Keratinocyte (primary cell): Measurements from ENCODE around the gene CCDC71. TPM values are rescaled to one million over a fixed set of nuclear protein-coding genes. Genes with fewer than 3 reads are reported as not detected.

ENCODE experiments used
- DNase-seq: peaks from one replicate; pipeline ENCODE4 v3.0.0-alpha.2; 2011; ENCODE audit warnings: low read depth, missing footprints, low spot score
- FAIRE-seq: peaks from 2 replicates; lab custom pipeline; 2011; peaks lifted over from hg19 to GRCh38; lab: Jason Lieb, UNC
- H2AFZ ChIP-seq: 2 replicates; pipeline ENCODE4 v1.6.0; 2012; ENCODE audit warnings: low read length, control low read depth, inconsistent platforms; ENCODE audit not compliant: control insufficient read depth
- H3K27ac ChIP-seq: 2 replicates; pipeline ENCODE4 v1.5.1; 2011; ENCODE audit warnings: low read length; ENCODE audit not compliant: control insufficient read depth, insufficient read depth
- H3K27me3 ChIP-seq: 3 replicates; pipeline ENCODE4 v1.6.0; 2011; ENCODE audit warnings: low read length; ENCODE audit not compliant: control insufficient read depth, insufficient read depth; ENCODE audit errors: extremely low read depth
- H3K36me3 ChIP-seq, 2 experiments: 2 replicates in 1 of 2; 3 replicates in 1 of 2; pipeline ENCODE4 v1.5.1; 2011; ENCODE audit warnings: low read length in 2 of 2, mild to moderate bottlenecking in 1 of 2; ENCODE audit not compliant: control insufficient read depth in 2 of 2, insufficient read depth in 2 of 2; ENCODE audit errors: extremely low read depth in 1 of 2
- H3K4me1 ChIP-seq: 3 replicates; pipeline ENCODE4 v1.5.1; 2011; ENCODE audit warnings: low read length; ENCODE audit not compliant: control insufficient read depth, insufficient read depth; ENCODE audit errors: extremely low read depth
- H3K4me2 ChIP-seq: 3 replicates; pipeline ENCODE4 v1.6.0; 2011; ENCODE audit warnings: low read depth, low read length; ENCODE audit not compliant: control insufficient read depth, insufficient read depth; ENCODE audit errors: extremely low read depth
- H3K4me3 ChIP-seq, 3 experiments: fragments of 200-600 bp in 1 of 3; sonication (generic) in 1 of 3; 2 replicates in 2 of 3; 3 replicates in 1 of 3; pipeline ENCODE4 v1.5.1; 2011 to 2016; ENCODE audit warnings: low read length in 3 of 3, mild to moderate bottlenecking in 3 of 3, control low read depth in 2 of 3, inconsistent platforms in 1 of 3, low read depth in 1 of 3, mixed read lengths in 1 of 3, mixed run types in 1 of 3, moderate library complexity in 1 of 3; ENCODE audit not compliant: control insufficient read depth in 2 of 3, insufficient read depth in 2 of 3; ENCODE audit errors: extremely low read depth in 1 of 3
- H3K79me2 ChIP-seq: 2 replicates; pipeline ENCODE4 v1.6.0; 2012; ENCODE audit warnings: low read length; ENCODE audit not compliant: control insufficient read depth, insufficient read depth
- H3K9ac ChIP-seq: 3 replicates; pipeline ENCODE4 v1.6.0; 2011; ENCODE audit warnings: low read length; ENCODE audit not compliant: control insufficient read depth, insufficient read depth; ENCODE audit errors: extremely low read depth
- H3K9me1 ChIP-seq: 3 replicates; pipeline ENCODE4 v1.6.0; 2011; ENCODE audit warnings: low read length; ENCODE audit not compliant: control insufficient read depth, insufficient read depth; ENCODE audit errors: extremely low read depth
- H3K9me3 ChIP-seq: 2 replicates; pipeline ENCODE4 v1.5.1; 2012; ENCODE audit warnings: low read depth, low read length; ENCODE audit not compliant: control insufficient read depth
- H4K20me1 ChIP-seq: 3 replicates; pipeline ENCODE4 v1.6.0; 2011; ENCODE audit warnings: low read length; ENCODE audit not compliant: control insufficient read depth, insufficient read depth; ENCODE audit errors: extremely low read depth
- CTCF ChIP-seq, 3 experiments: IDR thresholded peaks in 1 of 3; conservative IDR thresholded peaks in 1 of 3; optimal IDR thresholded peaks in 1 of 3; 2 replicates in 2 of 3; 3 replicates in 1 of 3; pipeline versions ENCODE3 to v1.5.1; 2011; ENCODE audit warnings: low read length in 3 of 3, mild to moderate bottlenecking in 3 of 3, moderate library complexity in 2 of 3, control low read depth in 1 of 3, inconsistent platforms in 1 of 3; ENCODE audit not compliant: insufficient read depth in 2 of 3; ENCODE audit errors: extremely low read depth in 1 of 3
- EZH2 ChIP-seq: IDR thresholded peaks from one replicate; pipeline ENCODE4 v1.6.1; 2012; ENCODE audit warnings: inconsistent platforms, mild to moderate bottlenecking, low read length, moderate library complexity
- dilution Hi-C: fragments of 300-500 bp; cut with MboI; formaldehyde crosslinking; loops from one replicate; pipeline ENCODE4 v1.7.0; 2020; ENCODE audit warnings: low sequenced_read_pairs; ENCODE audit not compliant: extremely low pct_ligation_motif_present
- polyA plus RNA-seq, 5 experiments: library from polyadenylated mRNA; depleted of rRNA in 3 of 5; stranded (reverse) in 3 of 5; stranded (forward) in 1 of 5; unstranded in 1 of 5; fragments of >200 nt; gene quantifications; 1 replicate in 1 of 5; 2 replicates in 3 of 5; 3 replicates in 1 of 5; pipeline versions ENCODE4 v1.2.1 to v1.2.3, GENCODE V29; 2011 to 2012; ENCODE audit warnings: missing spikeins in 2 of 5, low read depth in 1 of 5, low replicate concordance in 1 of 5

CCDC71 gene
- polyA plus RNA-seq, 1 donor (not counting 4 experiments of a cell fraction or from before 2014, with no cell fraction given), result 18.8 TPM

DNA sequence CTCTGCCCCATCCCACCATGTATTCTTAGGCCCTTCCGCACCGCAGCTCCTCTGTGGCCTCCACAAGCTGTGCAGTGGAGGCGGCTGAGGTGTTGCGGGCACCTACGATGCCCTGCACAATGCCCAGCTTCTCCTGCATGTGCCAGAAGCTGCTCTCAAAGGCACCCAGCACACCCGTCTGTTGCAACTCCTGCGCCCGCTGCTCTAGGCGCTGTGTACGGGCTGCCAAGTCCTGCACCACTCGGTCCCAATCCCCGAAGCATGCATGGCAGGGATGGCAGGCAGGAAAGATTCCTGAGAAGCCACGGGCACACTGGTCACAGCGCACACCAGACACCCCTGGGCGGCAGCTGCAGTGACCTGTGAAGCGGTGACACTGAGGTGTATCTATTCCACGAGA is 42.4 kb downstream of the CCDC71 start:
- FAIRE-seq (no peak), DNase-seq (no peak)
- Histone ChIP-seq H3K27me3 (no peaks in the 10 kb centered on the region), H3K4me1 (peaks cover 13% of the 10 kb centered on the region), H3K9me1 (peaks cover 2% of the 10 kb centered on the region), H3K9me3 (no peaks in the 10 kb centered on the region), H3K4me2 (no peak overlapping the region), H4K20me1 (no peaks in the 10 kb centered on the region), H2AFZ (no peak overlapping the region), H3K36me3 (peaks cover 33 to 38% of the 10 kb centered on the region in 2 experiments), H3K79me2 (peaks cover 15% of the 10 kb centered on the region), H3K9ac (no peak overlapping the region), H3K27ac (no peak overlapping the region), H3K4me3 (no peak overlapping the region)
- dilution Hi-C loops, result no loop called here
- TF ChIP-seq EZH2 (no peak), CTCF (optimal IDR thresholded peaks at IDR 0.05 in 1 of 3, IDR thresholded peaks at IDR 0.05 in 1 of 3, conservative IDR thresholded peaks at IDR 0.05 in 1 of 3; ENCODE audit: extremely low read depth in 1 of 3, insufficient read depth in 2 of 3, low read length in 3 of 3) (no peak)

DNA sequence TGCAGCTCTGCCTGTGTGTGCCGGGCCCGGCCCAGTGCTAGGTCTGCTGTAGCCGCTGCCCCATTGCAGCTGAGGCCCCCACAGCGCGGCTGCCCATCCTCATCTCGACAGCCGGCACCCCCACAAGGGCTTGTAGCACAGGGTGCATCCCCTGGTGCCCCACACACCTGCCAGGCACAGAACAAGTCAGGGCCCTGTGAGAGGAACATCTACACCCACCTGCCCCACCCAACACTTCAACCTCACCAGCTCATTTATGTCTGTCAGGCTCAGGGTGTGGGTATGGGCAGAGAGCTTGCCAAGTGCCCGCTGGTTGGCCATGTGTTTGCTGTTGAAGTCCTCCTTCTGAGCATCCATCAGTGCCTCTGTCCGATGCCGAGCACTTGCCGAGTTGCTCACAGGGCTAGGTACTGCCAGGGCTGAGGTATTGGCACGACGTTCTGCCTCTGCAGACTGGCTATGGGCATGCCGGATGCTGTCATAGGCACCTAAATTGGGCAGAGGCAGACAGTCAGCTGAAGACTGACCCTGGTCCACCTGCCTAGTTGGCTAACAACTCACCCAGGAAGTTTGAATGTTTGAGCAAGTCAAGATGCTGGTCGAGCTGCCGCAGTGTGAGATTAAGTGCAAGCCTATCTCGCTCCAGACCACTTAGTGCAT is 43.1 kb downstream of the CCDC71 start:
- Histone ChIP-seq H3K36me3 (peaks cover 27 to 38% of the 10 kb centered on the region in 2 experiments), H3K9me1 (peaks cover 2% of the 10 kb centered on the region), H3K27ac (no peak overlapping the region), H4K20me1 (no peaks in the 10 kb centered on the region), H3K79me2 (peaks cover 15% of the 10 kb centered on the region), H3K9me3 (no peaks in the 10 kb centered on the region), H3K4me3 (no peak overlapping the region), H3K27me3 (no peaks in the 10 kb centered on the region), H2AFZ (no peak overlapping the region), H3K4me2 (no peak overlapping the region), H3K9ac (no peak overlapping the region), H3K4me1 (peaks cover 13% of the 10 kb centered on the region)
- FAIRE-seq (no peak), DNase-seq (no peak)
- TF ChIP-seq EZH2, result no peak
- no peak for TF ChIP-seq CTCF (optimal IDR thresholded peaks at IDR 0.05 in 1 of 3, IDR thresholded peaks at IDR 0.05 in 1 of 3, conservative IDR thresholded peaks at IDR 0.05 in 1 of 3; ENCODE audit: extremely low read depth in 1 of 3, insufficient read depth in 2 of 3, low read length in 3 of 3)
- dilution Hi-C loops, result no loop called here
